NCI-H1048 (cell line): ENCODE results near the gene TOMM20.
"Not testable (repeated sequence)": the region's sequence is repeated elsewhere in the genome, so short reads cannot be mapped to it uniquely, and the experiment has no call there.

ENCODE experiments used
- DNase-seq: peaks from one replicate; lab custom pipeline; 2025; lab: John Stamatoyannopoulos, UW

TOMM20 gene

DNA sequence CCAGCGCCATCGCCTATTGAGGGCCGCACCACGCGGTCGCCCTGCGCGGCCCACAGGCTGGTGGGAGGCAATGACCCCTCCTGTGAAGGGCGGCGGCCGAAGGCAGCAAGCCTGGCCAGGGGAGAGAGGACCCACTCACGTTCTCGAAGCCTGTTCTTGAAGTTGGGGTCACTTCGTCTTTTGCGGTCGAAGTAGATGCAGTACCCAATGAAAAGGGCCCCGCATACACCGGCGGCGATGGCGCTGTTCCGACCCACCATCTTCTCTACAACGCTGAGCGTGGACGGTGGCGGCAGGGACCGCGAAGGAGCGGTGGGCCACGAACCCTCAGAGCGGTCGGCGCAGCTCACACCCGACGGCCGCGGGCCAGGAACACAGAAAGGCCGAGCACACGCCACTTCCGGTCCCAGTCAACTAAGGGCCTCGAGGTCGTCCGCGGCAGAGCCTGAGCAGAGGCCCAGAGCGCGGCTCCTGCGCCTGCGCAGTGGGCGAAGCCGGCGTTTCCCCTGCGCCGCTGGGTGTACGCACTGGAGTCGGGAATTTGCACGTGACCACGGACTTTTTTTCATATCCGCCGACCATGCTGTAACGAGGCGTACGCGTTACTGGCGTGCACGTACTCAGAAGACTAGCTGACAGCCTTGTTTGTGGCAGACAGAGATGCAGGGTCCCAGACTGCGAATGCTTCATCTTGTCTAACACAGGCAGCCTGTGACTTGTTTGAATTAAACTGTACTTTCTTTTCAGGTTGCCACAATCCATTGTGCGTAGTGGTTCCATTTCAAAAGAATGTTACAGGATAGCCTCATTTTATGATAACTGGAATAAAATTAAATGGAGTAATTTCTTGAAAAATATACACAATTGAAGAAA lies at the start of gene TOMM20:
Gene TOMM20, minus strand, starts transcription at position 382 of the 873 bp plus-strand sequence. Its CDS starts 122 bp downstream, at position 260.
- peak; percentile 100 for DNase-seq

DNA sequence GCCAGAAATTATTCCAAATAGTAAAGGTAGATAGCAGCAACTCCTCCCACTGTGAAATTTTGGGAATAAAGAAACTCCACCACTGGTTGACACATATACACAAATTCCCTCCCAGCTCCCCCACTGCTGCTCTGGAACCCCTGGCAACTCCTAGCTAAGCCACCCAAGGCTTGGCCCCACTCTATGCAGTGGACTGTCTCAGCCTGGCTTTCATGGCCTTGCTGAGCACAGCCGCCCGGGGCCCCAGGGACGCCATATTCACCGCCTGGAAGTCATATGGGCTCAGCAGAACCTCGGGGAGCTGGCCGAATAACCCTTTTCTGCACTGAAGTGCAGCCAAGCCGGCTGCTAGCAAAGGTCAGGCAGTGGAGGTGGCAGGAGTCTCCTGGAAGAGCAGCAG lies 47.8 kb upstream of the TOMM20 start:
- no peak for DNase-seq

DNA sequence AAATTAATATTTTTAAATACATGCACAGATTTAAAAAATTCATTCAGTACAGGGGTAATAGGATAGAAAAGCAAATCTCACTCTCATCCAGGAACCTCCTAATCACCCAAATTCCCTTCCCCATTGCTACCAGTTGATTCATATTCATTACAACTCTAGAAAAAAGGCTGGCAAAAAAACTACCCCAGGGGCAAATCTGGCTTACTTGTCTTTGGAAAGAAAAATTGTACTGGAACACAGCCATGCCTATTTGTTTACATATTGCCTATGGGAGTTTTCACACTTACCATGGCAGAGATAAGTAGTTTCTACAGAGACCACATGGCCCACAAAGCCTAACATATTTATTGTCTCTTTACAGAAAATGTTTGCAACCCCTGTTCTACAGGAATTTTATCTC lies 41.3 kb upstream of the TOMM20 start:
- no peak for DNase-seq

DNA sequence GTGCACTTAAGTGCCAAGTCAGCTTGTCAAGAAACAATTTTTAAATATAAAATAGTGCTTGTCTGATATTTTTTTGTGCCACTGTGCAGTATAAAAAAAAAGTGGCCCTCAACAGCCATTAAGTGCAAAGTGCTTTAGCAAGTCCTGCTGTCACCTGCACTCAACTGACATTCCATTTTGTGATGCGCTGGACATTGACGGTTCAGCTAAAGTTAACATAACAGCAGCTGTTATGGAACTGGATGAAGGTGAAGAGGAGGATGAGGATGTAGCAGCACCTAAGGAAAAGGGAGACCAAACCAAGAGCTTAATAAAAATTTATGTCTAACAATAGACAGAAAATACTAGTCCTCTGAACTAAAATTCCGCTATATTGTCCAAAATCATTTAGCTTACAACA lies 39.7 kb upstream of the TOMM20 start:
- DNase-seq, result no peak

DNA sequence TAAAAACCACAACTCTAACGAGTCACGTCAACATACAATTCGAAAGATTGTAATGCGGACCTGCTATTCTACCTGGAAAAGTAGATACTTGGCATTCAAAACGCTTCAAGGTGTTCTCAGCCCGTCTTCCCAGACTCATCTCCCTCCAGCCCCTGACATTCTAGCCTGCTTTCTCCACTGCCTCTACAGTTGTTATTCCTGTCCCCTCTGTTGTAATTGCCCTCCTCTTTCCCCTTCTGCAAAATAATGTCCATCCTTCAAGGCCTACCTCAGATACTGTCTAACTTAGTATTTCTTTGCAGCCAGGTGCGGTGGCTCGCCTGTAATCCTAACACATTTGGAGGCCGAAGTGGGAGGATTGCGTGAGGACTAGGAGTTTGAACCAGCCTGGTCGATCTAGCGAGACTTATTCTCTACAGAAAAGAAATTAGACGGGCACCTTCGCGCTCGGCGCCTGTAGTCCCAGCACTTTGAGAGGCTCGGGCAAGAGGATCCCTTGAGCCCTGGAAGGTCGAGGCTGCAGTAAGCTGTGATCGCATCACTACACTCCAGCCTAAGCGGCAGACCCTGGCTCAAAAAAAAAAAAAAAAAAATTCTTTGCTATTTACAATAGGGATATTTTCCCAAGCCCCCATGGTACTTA lies 33.2 kb upstream of the TOMM20 start:
- no peak for DNase-seq

DNA sequence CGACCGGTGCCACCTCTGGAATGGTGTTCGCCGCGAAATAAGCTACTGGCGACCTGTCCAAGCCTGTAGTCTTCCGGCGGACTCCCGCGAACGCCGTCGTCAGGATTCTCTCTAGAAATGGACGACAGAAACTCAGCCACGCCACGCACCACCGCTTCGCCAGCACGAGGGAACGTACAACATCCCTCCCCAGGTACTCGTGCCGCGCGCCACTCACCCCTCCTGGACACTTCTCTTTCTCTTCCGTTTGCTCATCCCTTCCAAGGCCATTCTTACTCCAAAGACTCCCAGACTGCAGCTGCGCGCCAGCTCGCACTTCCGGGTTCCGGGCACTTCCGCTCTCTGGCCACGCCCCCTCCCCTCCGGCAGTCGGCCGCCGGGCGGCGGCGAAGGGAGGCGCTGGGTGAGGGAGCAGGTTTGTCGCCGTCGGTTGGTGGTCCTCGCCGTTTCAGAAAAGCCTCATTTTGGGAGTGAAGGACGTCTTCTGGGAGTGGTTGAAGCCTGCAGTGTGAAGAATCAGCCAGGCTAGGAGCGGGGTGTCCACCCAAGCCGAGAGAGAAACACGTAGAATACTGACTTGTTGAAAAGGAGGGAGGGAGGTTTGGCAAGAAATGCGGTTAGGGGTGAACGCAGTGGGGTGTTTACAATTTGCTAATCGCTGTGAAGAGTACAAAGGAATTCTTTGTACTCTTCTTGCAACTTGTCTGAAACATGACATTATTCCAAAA lies 32.5 kb upstream of the TOMM20 start, which contains the start of gene RBM34:
Gene RBM34, minus strand, starts transcription at position 294 of the 728 bp plus-strand sequence. Its CDS starts 24 bp downstream, at position 270.
- peak; percentile 92 for DNase-seq

DNA sequence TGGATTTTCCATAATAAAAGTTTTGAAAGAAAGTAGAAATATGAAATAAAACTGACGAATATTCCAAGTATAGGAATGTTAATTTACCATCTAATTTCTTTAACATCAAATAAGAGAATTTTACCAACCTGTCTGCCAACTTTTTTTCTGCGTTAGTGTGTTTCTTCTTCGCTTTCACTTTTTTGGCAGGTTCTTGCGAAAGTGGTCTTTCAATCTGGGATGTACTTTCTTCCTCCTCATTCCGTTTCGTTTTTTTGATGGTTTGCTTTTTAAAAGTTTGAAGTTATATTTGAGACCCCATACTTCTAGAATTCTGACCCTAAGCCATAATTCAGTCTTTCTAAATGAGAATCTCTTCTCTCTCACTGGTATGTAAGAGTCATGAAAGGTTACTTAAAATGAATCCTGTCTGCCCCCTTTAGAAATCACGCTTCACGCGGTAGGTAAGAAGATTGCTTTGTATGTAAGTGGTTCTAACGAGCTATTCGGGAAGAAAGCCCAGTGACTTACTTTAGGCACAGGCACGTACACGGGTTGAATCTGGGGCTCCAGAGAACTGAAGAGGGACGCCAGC lies 31.8 kb upstream of the TOMM20 start:
- no peak for DNase-seq

DNA sequence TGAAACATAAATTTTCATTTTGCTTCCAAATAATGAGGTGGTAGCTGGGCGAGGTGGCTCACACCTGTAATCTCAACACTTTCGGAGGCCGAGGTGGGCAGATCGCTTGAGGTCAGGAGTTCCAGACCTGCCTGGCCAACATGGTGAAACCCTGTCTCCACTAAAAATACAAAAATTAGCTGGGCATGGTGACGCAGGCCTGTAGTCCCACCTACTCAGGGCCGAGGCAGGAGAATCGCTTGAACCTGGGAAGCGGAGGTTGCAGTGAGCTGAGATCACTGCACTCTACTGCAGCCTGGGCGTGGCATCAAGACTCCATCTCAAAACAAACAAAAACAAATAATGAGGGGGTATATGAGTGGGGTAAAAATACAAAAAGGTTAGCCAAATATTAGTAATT lies 31.3 kb upstream of the TOMM20 start:
- DNase-seq, result not testable (repeated sequence)

DNA sequence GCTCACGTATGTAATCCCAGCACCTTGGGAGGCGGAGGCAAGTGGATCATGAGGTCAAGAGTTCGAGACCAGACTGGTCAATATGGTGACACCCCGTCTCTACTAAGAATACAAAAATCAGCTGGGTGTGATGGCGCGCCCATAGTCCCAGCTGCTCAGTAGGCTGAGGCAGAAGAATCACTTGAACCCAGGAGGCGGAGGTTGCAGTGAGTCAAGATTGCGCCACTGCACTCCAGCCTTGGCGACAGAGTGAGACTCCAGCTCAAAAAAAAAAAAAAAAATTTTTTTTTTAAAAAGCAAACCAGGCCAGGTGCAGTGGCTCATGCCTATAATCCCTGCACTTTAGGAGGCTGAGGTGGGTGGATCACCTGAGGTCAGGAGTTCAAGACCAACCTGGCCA lies 30.6 kb upstream of the TOMM20 start:
- DNase-seq, result not testable (repeated sequence)

DNA sequence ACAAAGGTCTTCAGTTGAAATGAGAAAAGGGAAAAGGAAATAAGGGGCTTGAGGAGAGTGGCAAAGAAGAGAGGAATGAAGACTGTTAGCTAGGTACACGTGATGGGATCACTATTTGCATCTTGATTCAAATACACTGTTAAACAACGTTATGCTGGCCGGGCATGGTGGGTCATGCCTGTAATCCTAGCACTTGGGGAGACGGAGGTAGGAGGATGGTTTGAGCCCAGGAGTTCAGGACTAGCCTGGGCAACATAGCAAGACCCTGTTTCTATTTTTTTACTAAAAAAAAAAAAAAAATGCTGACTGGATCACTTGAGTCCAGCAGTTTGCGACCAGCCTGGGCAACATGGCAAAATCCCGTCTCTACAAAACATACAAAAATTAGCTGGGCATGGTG lies 30.0 kb upstream of the TOMM20 start:
- no peak for DNase-seq

DNA sequence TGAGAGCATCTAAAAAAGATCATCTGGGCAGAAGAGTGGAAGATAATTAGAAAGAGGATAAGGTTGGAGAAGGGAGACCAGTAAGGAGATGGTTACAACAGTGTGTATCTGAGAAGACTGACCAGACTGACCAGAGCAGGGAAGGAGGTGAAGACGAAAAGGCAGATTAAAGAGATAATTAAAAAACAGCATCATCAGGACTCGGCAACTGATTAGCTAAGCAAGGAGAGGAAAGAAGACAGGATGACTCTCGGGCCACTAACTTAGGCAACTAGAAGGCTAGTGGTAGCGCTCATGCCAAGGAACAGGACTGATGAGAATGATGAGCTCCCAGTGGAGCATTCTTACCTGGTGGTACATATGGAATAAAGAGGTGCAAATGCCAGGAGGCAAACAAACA lies 28.5 kb upstream of the TOMM20 start:
- DNase-seq, result no peak

DNA sequence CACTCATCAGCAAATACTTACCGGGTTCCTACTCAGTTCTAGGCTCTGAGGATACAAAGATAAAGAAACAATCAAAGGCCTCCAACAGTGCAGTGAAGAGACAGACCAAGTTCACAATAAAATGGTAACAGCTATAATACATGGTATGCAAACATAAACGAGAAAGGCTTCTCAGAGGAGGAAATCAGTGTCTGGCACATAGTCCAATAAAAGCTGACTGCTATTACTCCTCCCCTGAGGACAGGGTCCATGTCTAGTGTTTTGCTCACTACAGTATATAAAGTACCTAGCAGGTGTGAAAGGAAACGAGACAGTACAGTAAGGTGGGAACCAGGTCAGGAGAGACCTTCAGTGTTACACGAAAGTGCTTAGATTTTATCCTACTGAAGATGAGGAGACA lies 28.1 kb upstream of the TOMM20 start:
- DNase-seq, result no peak

DNA sequence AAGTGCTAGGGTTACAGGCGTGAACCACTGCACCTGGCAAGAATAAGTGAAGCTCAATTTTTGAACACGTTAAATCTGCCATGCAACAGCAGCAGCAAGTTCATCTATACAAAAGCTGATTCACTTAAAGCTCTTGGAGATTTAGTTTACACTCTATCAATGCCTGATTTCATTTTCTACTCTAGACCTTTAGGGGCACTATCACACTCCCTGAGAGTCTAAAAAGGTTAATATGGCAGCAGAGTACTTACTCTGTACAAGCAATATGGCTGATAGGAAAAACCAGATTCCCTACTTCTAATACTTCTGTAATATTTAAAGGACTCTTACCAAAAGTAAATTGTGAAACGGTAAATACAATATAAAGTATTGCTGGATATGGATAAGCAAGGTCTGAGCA lies 27.6 kb upstream of the TOMM20 start:
- DNase-seq, result no peak

DNA sequence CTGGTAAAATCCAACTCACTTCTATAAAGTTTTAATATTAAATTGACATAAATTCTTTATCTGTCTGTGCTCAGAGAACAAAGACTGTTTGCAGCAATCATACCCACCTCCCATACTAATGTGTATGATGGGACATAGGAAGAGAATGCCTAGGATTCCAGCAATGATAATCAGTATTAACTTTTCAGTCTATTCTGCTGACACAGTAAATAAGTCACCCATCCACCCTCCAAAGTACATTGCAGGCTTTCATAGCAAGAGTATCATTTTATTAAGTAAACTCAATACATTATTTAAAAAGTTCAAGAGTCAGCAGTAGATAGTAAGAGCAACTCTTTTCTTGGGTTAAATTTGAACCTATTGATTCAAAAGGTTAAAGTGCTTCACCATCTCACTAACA lies 23.6 kb upstream of the TOMM20 start:
- DNase-seq, result no peak

DNA sequence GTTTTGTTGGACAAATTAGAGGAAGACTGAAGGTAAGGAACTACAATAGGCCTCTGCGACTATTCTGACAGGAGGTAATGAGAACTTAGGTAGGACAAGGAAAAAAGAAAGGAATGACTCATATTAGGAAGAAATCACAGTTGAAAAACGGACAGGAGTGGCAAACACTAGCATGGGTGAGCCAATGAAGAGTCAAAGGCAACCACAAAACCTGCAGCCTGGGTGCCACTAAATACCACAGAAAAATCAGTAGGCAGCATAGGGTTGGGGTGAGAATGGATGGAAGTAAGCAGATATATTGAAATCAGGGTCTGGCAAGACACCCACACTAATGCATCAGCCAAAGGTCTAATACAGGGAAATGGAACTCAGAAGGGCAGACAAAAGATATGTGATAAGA lies 22.4 kb upstream of the TOMM20 start:
- no peak for DNase-seq

DNA sequence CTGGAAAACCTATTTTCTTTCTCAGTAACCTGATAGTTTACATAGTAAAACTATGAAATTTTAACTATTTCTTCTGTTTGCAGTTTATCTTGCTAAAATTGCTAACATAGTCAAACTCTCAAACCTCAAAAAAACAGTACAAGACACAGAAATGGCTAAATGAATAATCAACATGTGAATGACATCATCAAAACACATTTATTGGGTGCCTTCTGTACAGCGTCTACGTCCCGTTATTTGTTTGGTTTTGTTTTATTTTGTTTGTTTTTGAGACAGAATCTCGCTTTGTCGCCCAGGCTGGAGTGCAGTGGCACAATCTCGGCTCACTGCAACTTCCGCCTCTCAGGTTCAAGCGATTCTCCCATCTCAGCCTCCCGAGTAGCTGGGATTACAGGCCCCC lies 21.2 kb upstream of the TOMM20 start:
- no peak for DNase-seq

DNA sequence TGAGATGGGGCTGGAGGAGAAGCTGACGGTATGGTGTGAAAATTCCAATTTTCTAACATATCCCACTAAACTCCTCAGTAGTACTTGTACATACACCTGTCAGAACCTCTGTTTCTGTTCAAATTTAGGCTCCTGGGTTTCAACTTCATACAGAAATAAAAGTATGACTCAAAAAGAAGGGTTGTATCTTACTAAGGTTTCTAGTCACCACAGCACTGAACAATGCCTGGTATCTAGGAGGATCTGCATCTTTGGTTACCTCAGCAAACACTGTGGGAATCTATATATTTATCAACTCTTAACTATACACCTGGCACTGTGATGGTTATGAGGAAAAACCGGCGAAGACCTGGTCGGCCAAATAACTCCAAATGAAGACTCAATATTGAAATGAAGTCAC lies 18.6 kb upstream of the TOMM20 start:
- no peak for DNase-seq

DNA sequence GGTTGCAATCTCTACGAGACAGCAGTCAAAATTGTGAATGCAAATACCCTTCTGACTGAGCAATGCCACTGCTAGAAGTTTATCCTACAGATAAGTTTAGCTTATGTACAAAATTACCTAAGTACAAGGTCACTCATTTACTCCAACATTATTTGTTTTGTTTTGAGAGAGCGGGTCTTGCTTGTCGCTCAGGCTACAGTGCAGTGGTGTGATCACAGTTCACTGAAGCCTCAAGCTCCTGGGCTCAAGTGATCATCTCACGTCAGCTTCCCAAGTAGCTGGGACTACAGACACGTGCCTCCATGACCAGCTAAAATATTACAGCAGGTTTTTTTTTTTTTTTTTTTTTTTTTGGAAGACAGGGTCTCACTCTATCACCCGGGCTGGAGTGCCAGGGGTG lies 17.0 kb upstream of the TOMM20 start:
- no peak for DNase-seq

DNA sequence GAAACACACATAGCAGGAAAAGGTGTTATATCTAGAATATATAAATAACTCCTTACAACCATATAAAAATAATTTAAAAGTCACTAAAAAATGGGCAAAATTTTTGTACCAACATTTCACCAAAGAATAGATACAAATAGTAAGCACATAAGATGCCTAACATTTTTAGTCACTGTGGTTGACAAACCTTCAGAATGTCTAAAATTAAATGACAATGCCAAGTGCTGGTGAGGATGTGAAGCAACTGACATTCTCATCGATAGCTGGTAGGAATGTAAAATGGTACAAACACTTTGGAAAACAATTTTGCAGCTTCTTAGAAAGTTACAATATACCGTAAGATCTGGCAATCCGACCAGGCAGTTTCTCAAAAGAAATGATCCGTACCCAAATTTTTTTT lies 14.4 kb upstream of the TOMM20 start:
- DNase-seq, result no peak

DNA sequence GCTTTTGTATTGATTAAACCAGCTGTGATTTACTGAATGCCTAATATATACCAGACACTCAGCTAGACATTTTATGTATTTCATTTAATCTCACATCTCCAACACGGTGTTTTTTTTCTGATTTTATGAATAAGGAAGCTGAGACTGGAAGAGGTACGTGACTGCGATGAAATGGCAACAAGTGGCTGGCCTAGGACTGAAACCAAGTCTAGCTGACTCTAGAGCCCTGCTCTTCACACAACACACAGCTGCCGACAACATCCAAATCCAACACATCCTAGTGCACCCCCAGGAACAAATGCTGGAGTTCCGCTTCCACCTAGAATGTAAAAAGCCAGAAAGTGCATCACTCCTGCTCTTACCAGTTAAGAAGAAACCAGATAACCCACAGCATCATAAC lies 10.7 kb upstream of the TOMM20 start:
- DNase-seq, result no peak

DNA sequence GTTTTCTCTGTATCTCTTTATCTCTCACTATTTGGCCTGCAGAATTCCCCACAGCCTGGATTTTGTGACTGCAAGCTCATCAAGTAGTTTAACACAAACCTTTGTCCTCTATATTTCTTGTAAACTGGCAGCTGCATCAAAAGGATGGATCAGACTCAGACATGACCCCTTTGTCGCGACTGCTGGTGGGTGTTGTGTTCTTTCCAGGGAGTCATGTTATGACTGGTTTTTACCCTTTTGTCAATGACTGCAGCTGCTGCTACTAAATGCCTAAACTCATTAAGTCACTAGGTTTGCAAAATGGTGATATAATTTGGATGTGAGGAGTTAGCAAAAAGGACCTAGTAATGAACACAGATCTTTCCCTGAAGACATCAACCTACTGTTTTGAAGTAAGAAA lies 10.2 kb upstream of the TOMM20 start:
- DNase-seq, result no peak

DNA sequence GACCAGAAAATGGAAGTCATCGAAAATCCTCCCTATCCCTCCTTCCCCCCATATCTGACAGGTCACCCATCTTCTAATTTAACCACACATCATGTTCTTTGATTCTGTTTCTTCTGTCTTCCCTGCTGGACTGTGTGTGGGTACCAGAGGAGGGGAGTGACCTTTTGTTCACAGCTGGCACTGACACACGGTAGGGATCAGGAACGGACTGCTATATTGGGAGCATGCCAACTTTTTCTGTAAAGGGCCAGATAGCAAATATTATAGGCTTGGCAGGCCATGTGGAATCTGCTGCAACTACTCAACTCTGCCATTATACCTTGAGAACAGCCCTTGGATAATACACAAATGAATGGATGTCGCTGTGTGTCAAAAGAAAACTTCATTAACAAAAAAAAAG lies 7.5 kb upstream of the TOMM20 start:
- no peak for DNase-seq
